ENCODE measurements around the gene LETM1.

DNA sequence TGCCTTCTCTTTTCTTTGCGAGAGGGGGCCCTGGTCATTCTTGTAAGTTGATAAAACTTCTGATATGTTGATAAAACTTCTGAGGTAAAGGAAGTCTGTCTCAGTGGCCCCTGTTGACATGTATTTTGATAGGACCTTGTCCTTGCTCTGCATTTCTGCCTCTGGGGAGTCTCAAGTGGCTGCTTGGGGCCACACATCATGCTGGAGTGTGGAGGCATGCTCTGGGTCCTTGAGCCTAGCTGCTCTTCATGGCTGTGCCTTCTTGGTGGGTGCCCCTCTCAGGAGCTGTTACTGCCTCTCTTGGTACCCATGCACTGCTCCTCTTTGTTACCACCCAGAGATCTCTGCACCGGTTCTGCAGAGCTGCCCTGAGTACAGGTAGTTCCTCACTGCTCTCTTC lies 29.5 kb upstream of the LETM1 start:
- TF ChIP-seq, protein P1, sequence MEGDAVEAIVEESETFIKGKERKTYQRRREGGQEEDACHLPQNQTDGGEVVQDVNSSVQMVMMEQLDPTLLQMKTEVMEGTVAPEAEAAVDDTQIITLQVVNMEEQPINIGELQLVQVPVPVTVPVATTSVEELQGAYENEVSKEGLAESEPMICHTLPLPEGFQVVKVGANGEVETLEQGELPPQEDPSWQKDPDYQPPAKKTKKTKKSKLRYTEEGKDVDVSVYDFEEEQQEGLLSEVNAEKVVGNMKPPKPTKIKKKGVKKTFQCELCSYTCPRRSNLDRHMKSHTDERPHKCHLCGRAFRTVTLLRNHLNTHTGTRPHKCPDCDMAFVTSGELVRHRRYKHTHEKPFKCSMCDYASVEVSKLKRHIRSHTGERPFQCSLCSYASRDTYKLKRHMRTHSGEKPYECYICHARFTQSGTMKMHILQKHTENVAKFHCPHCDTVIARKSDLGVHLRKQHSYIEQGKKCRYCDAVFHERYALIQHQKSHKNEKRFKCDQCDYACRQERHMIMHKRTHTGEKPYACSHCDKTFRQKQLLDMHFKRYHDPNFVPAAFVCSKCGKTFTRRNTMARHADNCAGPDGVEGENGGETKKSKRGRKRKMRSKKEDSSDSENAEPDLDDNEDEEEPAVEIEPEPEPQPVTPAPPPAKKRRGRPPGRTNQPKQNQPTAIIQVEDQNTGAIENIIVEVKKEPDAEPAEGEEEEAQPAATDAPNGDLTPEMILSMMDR (IDR thresholded peaks at IDR 0.05), result no peak
- TF ChIP-seq EP300 (IDR thresholded peaks at IDR 0.05) (no peak), POLR2A (IDR thresholded peaks at IDR 0.05) (no peak)

Measured in stomach (tissue), 4 donors.